Measurements from ENCODE around the gene F12.
"Not testable (repeated sequence)": the region's sequence is repeated elsewhere in the genome, so short reads cannot be mapped to it uniquely, and the experiment has no call there.

F12 gene

GRCh38 chr5:177367323-177367848 lies 42.0 kb downstream of the F12 start:
- DNase-seq = no peak

GRCh38 chr5:177366528-177367322 lies 42.6 kb downstream of the F12 start:
- DNase-seq = peak; percentile 65

GRCh38 chr5:177365845-177366527 lies 43.4 kb downstream of the F12 start:
- no peak for DNase-seq

- no peak for DNase-seq
Observed at GRCh38 chr5:177364159-177364962, 45.0 kb downstream of the F12 start.

- no peak for DNase-seq
Observed at GRCh38 chr5:177363565-177363964, 45.8 kb downstream of the F12 start.

- DNase-seq = peak; percentile 17
Observed at GRCh38 chr5:177362610-177363507, 46.5 kb downstream of the F12 start.

GRCh38 chr5:177362292-177362609 lies 47.1 kb downstream of the F12 start:
- no peak for DNase-seq

- no peak for DNase-seq
Observed at GRCh38 chr5:177361418-177362291, 47.7 kb downstream of the F12 start.

- DNase-seq = not testable (repeated sequence)
Observed at GRCh38 chr5:177360740-177361139, 48.6 kb downstream of the F12 start.

GRCh38 chr5:177359860-177360259 lies 49.5 kb downstream of the F12 start:
- no peak for DNase-seq

- no peak for DNase-seq
Observed at GRCh38 chr5:177359451-177359851, 49.9 kb downstream of the F12 start.

- DNase-seq = no peak
Observed at GRCh38 chr5:177358370-177358819, 51.0 kb downstream of the F12 start.

GRCh38 chr5:177357459-177358351 lies 51.7 kb downstream of the F12 start, which contains the start of gene RGS14:
Gene RGS14 (plus strand): TSS chr5:177357924. CDS start chr5:177358025, 101 bp downstream.
- no peak for DNase-seq

- DNase-seq = no peak
Observed at GRCh38 chr5:177357146-177357458, 52.3 kb downstream of the F12 start.

GRCh38 chr5:177356746-177357145 lies 52.6 kb downstream of the F12 start:
- no peak for DNase-seq

- no peak for DNase-seq
Observed at GRCh38 chr5:177355868-177356168, 53.5 kb downstream of the F12 start.

- no peak for DNase-seq
Observed at GRCh38 chr5:177355162-177355867, 54.0 kb downstream of the F12 start.

- no peak for DNase-seq
Observed at GRCh38 chr5:177354711-177355110, 54.7 kb downstream of the F12 start.

- no peak for DNase-seq
Observed at GRCh38 chr5:177354256-177354655, 55.1 kb downstream of the F12 start.

- no peak for DNase-seq
Observed at GRCh38 chr5:177353093-177353492, 56.3 kb downstream of the F12 start.

All from NCI-H526 treated with DMSO at 0.1 percent for 48 hours (cell line).